GM10266 (cell line): ENCODE measurements around the gene BBX.

Source experiments
- DNase-seq: peaks from one replicate; pipeline ENCODE4 v3.0.0; 2012; ENCODE audit errors: extremely low spot score
- CTCF ChIP-seq: IDR thresholded peaks from 2 replicates; pipeline ENCODE4 v1.5.1; 2012; ENCODE audit warnings: mild to moderate bottlenecking, low read depth; ENCODE audit not compliant: control insufficient read depth, insufficient read depth; ENCODE audit errors: missing control alignments

BBX gene

GRCh38 chr3:107775974-107776373 is 253.2 kb downstream of the BBX start:
- DNase-seq = no peak
- TF ChIP-seq CTCF = no peak

DNA sequence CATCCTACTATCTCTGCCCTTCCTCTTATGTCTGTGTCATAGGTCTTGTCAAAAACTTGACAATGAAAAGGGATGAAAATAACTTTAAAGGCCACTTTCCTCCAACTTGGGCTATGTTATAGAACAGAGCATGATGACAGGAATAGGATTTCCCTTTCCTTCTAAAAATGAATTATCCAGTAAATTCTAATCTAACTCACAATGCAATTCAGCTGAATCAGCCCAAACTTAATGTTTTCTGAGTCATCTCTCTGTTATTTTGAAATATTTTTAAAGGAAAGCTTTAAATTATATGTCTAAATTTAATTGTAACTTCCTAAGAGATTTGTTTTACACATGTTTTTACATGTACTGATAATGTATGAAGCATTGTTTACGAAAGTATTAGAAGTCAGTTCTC is 258.5 kb downstream of the BBX start:
- no peak for TF ChIP-seq CTCF
- no peak for DNase-seq

DNA sequence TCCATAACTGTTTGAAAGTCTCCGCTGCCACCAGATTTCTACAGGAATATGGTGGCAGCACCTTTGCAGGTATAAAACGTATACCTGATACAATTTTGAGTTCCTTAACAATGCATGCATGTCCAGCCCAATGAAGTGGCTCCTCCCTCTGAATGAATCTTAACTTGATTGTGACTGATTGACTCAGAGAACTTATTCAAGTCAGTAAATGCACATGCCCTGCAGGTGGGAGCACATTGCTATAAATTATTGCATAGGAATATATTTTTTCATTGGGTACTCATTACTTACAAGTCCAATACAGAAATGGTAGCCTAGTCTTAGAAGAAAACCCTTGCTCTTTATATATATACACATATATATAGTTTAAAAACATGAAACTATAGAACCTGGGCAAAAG is 259.3 kb downstream of the BBX start:
- TF ChIP-seq CTCF = no peak
- DNase-seq = no peak

DNA sequence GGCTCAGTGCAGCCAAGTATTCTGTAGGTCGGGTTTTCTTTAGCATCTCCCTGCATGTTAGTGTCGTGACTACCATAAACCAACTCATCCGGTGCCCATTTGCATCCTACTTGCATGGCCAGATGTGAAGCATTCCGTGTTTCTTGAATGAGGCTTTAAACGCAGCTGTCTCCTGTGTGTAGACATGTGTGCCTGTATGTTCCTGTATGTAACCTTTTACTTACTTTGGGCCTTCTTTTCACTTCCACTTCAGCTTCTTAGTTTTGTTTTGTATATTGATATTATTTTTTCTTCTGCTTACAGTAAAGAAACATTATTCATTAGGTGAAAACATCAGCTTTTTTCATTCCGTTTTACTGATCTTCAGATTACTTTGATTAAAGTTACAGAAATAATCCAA is 267.9 kb downstream of the BBX start:
- no peak for TF ChIP-seq CTCF
- DNase-seq = no peak

DNA sequence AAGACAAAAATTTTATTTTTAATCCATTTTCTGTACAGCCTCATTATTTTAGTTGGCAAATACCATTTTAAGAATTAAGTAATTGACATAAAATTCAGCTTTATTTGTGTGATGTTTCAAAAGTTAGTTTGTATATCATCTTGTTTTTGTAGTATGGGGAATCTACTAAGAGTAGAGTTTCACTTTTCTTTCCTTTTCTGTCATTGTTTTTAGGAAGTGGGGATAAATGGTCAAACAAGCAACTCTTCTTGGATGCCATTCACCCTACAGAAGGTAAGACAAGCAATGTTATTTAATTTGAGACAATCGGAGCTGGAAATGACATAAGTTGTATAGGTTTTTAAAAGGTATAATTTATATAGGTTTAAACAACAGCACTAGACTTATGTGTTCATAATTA is 268.3 kb downstream of the BBX start:
- no peak for TF ChIP-seq CTCF

GRCh38 chr3:107791450-107791849 is 268.7 kb downstream of the BBX start:
- TF ChIP-seq CTCF = no peak
- DNase-seq = no peak

More for the DNA sequence above, 268.3 kb downstream of the BBX start:
- no peak for DNase-seq

GRCh38 chr3:107794664-107795443 is 272.1 kb downstream of the BBX start:
- no peak for DNase-seq
- TF ChIP-seq CTCF = no peak
